MV-4-11 (cell line): ENCODE data around the gene KRT71.
"Not testable (repeated sequence)": the region's sequence is repeated elsewhere in the genome, so short reads cannot be mapped to it uniquely, and the experiment has no call there.

Source experiments
- DNase-seq: peaks from one replicate; lab custom pipeline; 2025; lab: John Stamatoyannopoulos, UW

Gene KRT71

GRCh38 chr12:52519826-52520662 lies 32.9 kb downstream of the KRT71 start, which contains the start of gene KRT5:
Gene KRT5 (minus strand): TSS chr12:52520394. CDS start chr12:52520296, 98 bp downstream.
- no peak for DNase-seq

- no peak for DNase-seq
Observed at GRCh38 chr12:52519387-52519703, 33.6 kb downstream of the KRT71 start.

GRCh38 chr12:52518574-52519386 lies 34.2 kb downstream of the KRT71 start:
- no peak for DNase-seq

GRCh38 chr12:52517888-52518287 lies 35.1 kb downstream of the KRT71 start:
- no peak for DNase-seq

GRCh38 chr12:52517005-52517835 lies 35.7 kb downstream of the KRT71 start:
- no peak for DNase-seq

- no peak for DNase-seq
Observed at GRCh38 chr12:52515927-52516831, 36.8 kb downstream of the KRT71 start.

GRCh38 chr12:52515319-52515646 lies 37.7 kb downstream of the KRT71 start:
- DNase-seq: no peak

GRCh38 chr12:52514471-52515318 lies 38.2 kb downstream of the KRT71 start:
- DNase-seq: no peak

- no peak for DNase-seq
Observed at GRCh38 chr12:52513736-52514135, 39.2 kb downstream of the KRT71 start.

- DNase-seq: no peak
Observed at GRCh38 chr12:52508211-52508610, 44.7 kb downstream of the KRT71 start.

GRCh38 chr12:52506858-52507715 lies 45.9 kb downstream of the KRT71 start:
- peak; percentile 37 for DNase-seq

GRCh38 chr12:52502877-52503276 lies 50.1 kb downstream of the KRT71 start:
- DNase-seq: no peak

GRCh38 chr12:52501490-52501889 lies 51.5 kb downstream of the KRT71 start:
- DNase-seq: no peak

- DNase-seq: not testable (repeated sequence)
Observed at GRCh38 chr12:52500574-52500973, 52.4 kb downstream of the KRT71 start.

- no peak for DNase-seq
Observed at GRCh38 chr12:52499806-52500560, 53.0 kb downstream of the KRT71 start.

GRCh38 chr12:52498946-52499345 lies 54.0 kb downstream of the KRT71 start:
- no peak for DNase-seq

GRCh38 chr12:52497975-52498374 lies 55.0 kb downstream of the KRT71 start:
- DNase-seq: no peak

- DNase-seq: no peak
Observed at GRCh38 chr12:52496590-52497071, 56.3 kb downstream of the KRT71 start.

- no peak for DNase-seq
Observed at GRCh38 chr12:52496054-52496453, 56.9 kb downstream of the KRT71 start.
